GM12891 (cell line): ENCODE measurements around the gene SMARCAD1.

Experiments used
- POLR2A ChIP-seq: IDR thresholded peaks from 2 replicates; pipeline ENCODE4 v1.6.1; 2011; ENCODE audit warnings: low read depth, low read length, control low read depth
- POLR2AphosphoS5 ChIP-seq: IDR thresholded peaks from 2 replicates; pipeline ENCODE4 v1.6.1; 2011; ENCODE audit warnings: low read depth, low read length, control low read depth
- POU2F2 ChIP-seq: IDR thresholded peaks from 2 replicates; pipeline ENCODE4 v1.6.1; 2011; ENCODE audit warnings: low read depth, mild to moderate bottlenecking, control low read depth, low read length, moderate library complexity
- SPI1 ChIP-seq: IDR thresholded peaks from 2 replicates; pipeline ENCODE4 v1.6.1; 2011; ENCODE audit warnings: low read depth, low read length, control low read depth
- TAF1 ChIP-seq: IDR thresholded peaks from 2 replicates; pipeline ENCODE4 v1.6.1; 2011; ENCODE audit warnings: low read depth, low read length, control low read depth

DNA sequence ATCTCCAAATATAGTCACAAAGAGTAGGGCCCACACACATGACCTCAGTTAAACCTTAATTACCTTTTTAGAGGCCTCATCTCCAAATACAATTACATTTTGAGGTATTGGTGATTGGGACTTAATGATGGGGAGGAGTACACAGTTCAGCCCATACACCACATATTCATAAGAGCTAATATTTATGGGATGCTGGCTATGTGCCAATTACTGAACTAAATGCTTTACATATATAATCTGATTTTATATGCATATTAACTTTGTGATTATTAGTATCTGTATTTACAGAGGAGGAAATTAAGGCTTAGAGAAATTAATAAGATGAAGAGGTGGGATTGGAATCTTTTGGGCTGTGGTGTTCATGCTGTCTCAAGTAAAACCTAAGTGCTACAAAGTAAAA lies 17.8 kb downstream of the SMARCAD1 start:
- TF ChIP-seq POLR2A (no peak), TAF1 (no peak), POLR2AphosphoS5 (no peak), SPI1 (no peak), POU2F2 (no peak)
